ENCODE measurements around the gene CCIN.
"Not testable (repeated sequence)": the region's sequence is repeated elsewhere in the genome, so short reads cannot be mapped to it uniquely, and the experiment has no call there.

Gene CCIN

GRCh38 chr9:36169708-36170107 lies 520 bp downstream of the CCIN start:
- no peak for TF ChIP-seq ZFX (IDR thresholded peaks at IDR 0.05; ENCODE audit: borderline replicate concordance)
- no peak for TF ChIP-seq CTCF (IDR thresholded peaks at IDR 0.05)
- no peak overlapping the region for H3K27ac ChIP-seq

- TF ChIP-seq ZFX (IDR thresholded peaks at IDR 0.05; ENCODE audit: borderline replicate concordance): no peak
Measured at GRCh38 chr9:36170531-36170930, 1.3 kb downstream of the CCIN start.

GRCh38 chr9:36173861-36174260 lies 4.7 kb downstream of the CCIN start:
- H3K27ac ChIP-seq: no peak overlapping the region
- TF ChIP-seq ZFX (IDR thresholded peaks at IDR 0.05; ENCODE audit: borderline replicate concordance) (no peak), CTCF (IDR thresholded peaks at IDR 0.05) (no peak)

More at GRCh38 chr9:36170531-36170930, 1.3 kb downstream of the CCIN start:
- H3K27ac ChIP-seq: no peak overlapping the region

GRCh38 chr9:36174271-36174670 lies 5.1 kb downstream of the CCIN start:
- H3K27ac ChIP-seq: no peak overlapping the region
- TF ChIP-seq CTCF (IDR thresholded peaks at IDR 0.05) (no peak), ZFX (IDR thresholded peaks at IDR 0.05; ENCODE audit: borderline replicate concordance) (no peak)

- H3K27ac ChIP-seq: no peak overlapping the region
- TF ChIP-seq ZFX (IDR thresholded peaks at IDR 0.05; ENCODE audit: borderline replicate concordance) (no peak), CTCF (IDR thresholded peaks at IDR 0.05) (no peak)
Measured at GRCh38 chr9:36174731-36175130, 5.5 kb downstream of the CCIN start.

GRCh38 chr9:36175209-36175608 lies 6.0 kb downstream of the CCIN start:
- not testable (repeated sequence) for H3K27ac ChIP-seq

GRCh38 chr9:36176496-36176895 lies 7.3 kb downstream of the CCIN start:
- not testable (repeated sequence) for H3K27ac ChIP-seq

- TF ChIP-seq CTCF (IDR thresholded peaks at IDR 0.05) (no peak), ZFX (IDR thresholded peaks at IDR 0.05; ENCODE audit: borderline replicate concordance) (no peak)
- no peak overlapping the region for H3K27ac ChIP-seq
Measured at GRCh38 chr9:36177571-36177970, 8.4 kb downstream of the CCIN start.

- H3K27ac ChIP-seq: not testable (repeated sequence)
Measured at GRCh38 chr9:36180243-36180642, 11.1 kb downstream of the CCIN start.

- H3K27ac ChIP-seq: no peak overlapping the region
- no peak for TF ChIP-seq ZFX (IDR thresholded peaks at IDR 0.05; ENCODE audit: borderline replicate concordance)
- no peak for TF ChIP-seq CTCF (IDR thresholded peaks at IDR 0.05)
Measured at GRCh38 chr9:36187414-36187813, 18.2 kb downstream of the CCIN start.

Measured in 22Rv1 (cell line).